Erythroblast (primary cell): Measurements from ENCODE around the gene MSTN.

Experiments
- GATA1 ChIP-seq: IDR thresholded peaks from 2 replicates; pipeline ENCODE4 v1.6.1; 2011; ENCODE audit warnings: low read depth, mild to moderate bottlenecking, control low read depth, low read length, moderate library complexity
- POLR2A ChIP-seq: IDR thresholded peaks from 2 replicates; pipeline ENCODE4 v1.6.1; 2011; ENCODE audit warnings: mild to moderate bottlenecking, low read length

DNA sequence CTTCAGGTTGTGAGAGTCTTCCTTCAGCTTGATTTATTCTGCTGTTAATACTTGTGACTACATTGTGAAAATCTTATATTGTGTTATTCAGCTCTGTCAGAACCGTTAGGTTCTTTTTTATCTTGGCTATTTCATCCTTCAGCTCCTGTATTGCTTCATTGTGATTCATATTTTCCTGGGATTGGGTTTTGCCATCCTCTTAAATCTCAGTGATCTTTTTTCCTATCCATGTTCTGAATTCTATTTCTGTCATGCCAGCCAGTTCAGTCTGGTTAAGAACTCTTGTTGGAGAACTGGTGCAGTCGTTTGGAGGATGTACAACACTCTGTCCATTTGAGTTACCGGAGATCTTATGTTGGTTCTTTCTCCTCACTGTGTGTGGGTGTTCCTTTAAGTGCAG, 19.1 kb downstream of the MSTN start:
- no peak for TF ChIP-seq POLR2A
- no peak for TF ChIP-seq GATA1
